Small intestine (tissue), 7 donors: Measurements from ENCODE around the gene RCAN3. TPM values are rescaled to one million over a fixed set of nuclear protein-coding genes. Genes with fewer than 3 reads are reported as not detected.
"Not testable (repeated sequence)": the region's sequence is repeated elsewhere in the genome, so short reads cannot be mapped to it uniquely, and the experiment has no call there.

Experiments used
- DNase-seq, 2 donors: peaks; one replicate each; pipeline versions ENCODE4 v3.0.0 to v3.0.0-alpha.2; 2013
- FAIRE-seq: peaks from 2 replicates; lab custom pipeline; 2012; peaks lifted over from hg19 to GRCh38; lab: Jason Lieb, UNC
- H3K27ac ChIP-seq, 3 donors: one replicate each; pipeline ENCODE4 v1.5.1; 2013; ENCODE audit warnings: low read length in 2 of 3, mild to moderate bottlenecking in 2 of 3, control low read depth in 1 of 3, inconsistent platforms in 1 of 3, low read depth in 1 of 3, moderate library complexity in 1 of 3
- H3K27me3 ChIP-seq, 3 donors: one replicate each; pipeline ENCODE4 v1.6.1; 2013; ENCODE audit warnings: low read length in 3 of 3, inconsistent platforms in 1 of 3; ENCODE audit not compliant: control insufficient read depth in 3 of 3, insufficient read depth in 3 of 3
- H3K36me3 ChIP-seq, 3 donors: one replicate each; pipeline ENCODE4 v1.6.1; 2013; ENCODE audit warnings: low read length in 3 of 3, inconsistent platforms in 1 of 3, low read depth in 1 of 3, mild to moderate bottlenecking in 1 of 3, moderate library complexity in 1 of 3; ENCODE audit not compliant: control insufficient read depth in 3 of 3, insufficient read depth in 2 of 3
- H3K4me1 ChIP-seq, 3 donors: one replicate each; pipeline ENCODE4 v1.6.1; 2013; ENCODE audit warnings: low read length in 2 of 3, inconsistent platforms in 1 of 3, low read depth in 1 of 3, mild to moderate bottlenecking in 1 of 3, moderate library complexity in 1 of 3; ENCODE audit not compliant: control insufficient read depth in 3 of 3, insufficient read depth in 2 of 3
- H3K4me3 ChIP-seq, 3 donors: one replicate each; pipeline ENCODE4 v1.5.1; 2013; ENCODE audit warnings: low read length in 3 of 3, control low read depth in 1 of 3, inconsistent platforms in 1 of 3, low read depth in 1 of 3, mild to moderate bottlenecking in 1 of 3, moderate library complexity in 1 of 3
- H3K9me3 ChIP-seq, 2 donors: one replicate each; pipeline ENCODE4 v1.6.1; 2013; ENCODE audit warnings: low read depth in 1 of 2, low read length in 1 of 2; ENCODE audit not compliant: control insufficient read depth in 2 of 2, insufficient read depth in 1 of 2
- WGBS, 3 donors: extraction: QIAGEN DNeasy Blood & Tissue Kit; methylation state at CpG; one replicate each; pipeline ENCODE4 v1.1.7; 2013; 5-methylcytosine and 5-hydroxymethylcytosine counted together
- polyA plus RNA-seq, 4 donors: library from polyadenylated mRNA; stranded (reverse) in 3 of 4; unstranded in 1 of 4; fragments of 200-250 nt in 3 of 4; fragments of 120-200 nt in 1 of 4; gene quantifications; one replicate each; pipeline versions ENCODE4 v1.2.1 to v1.2.3, GENCODE V29; 2013
- donor health status: healthy with polysubstance abuse.
- donor health status: control.
- donor health status: control.
- donor health status: Bipolar disorder and iron deficiency.
- donor health status: healthy.

The RCAN3 gene
- polyA plus RNA-seq, 4 donors = 1.9 to 8.3 (median 4.2) TPM

GRCh38 chr1:24540906-24541710 is 38.5 kb downstream of the RCAN3 start:
- 6 to 34% (median 14%) methylated on average over 7 of the region's 7 CpGs for WGBS, 3 donors
- peak; percentile 97 for FAIRE-seq
- peaks cover 0 to 23% (median 0%) of the 10 kb centered on the region in 3 donors for H3K4me1 ChIP-seq

GRCh38 chr1:24541711-24542346 is 39.2 kb downstream of the RCAN3 start:
- no peaks in the 10 kb centered on the region for H3K9me3 ChIP-seq
- 35 to 51% (median 47%) methylated on average over 8 of the region's 8 CpGs for WGBS, 3 donors
- no peak for FAIRE-seq
- no peaks in the 10 kb centered on the region for H3K36me3 ChIP-seq
- no peak overlapping the region for H3K4me3 ChIP-seq
- H3K27me3 ChIP-seq = no peaks in the 10 kb centered on the region
- peak overlapping the region in 2 of 3 donors; percentile 82 to 88 for H3K27ac ChIP-seq
- H3K4me1 ChIP-seq = peaks cover 0 to 17% (median 0%) of the 10 kb centered on the region in 3 donors
- peak; percentile 45 to 56 for DNase-seq

More at GRCh38 chr1:24540906-24541710, 38.5 kb downstream of the RCAN3 start:
- Histone ChIP-seq H3K27me3 (no peaks in the 10 kb centered on the region), H3K27ac (peak overlapping the region; percentile 5 to 88 (median 82)), H3K9me3 (no peaks in the 10 kb centered on the region), H3K36me3 (peaks cover 0 to 2% (median 0%) of the 10 kb centered on the region in 3 donors), H3K4me3 (no peak overlapping the region)
- DNase-seq = peak; percentile 89 to 94

- H3K4me1 ChIP-seq = peaks cover 0 to 17% (median 0%) of the 10 kb centered on the region in 3 donors
- DNase-seq (no peak), FAIRE-seq (no peak)
- H3K27me3 ChIP-seq = no peaks in the 10 kb centered on the region
- H3K9me3 ChIP-seq = no peaks in the 10 kb centered on the region
- no peak overlapping the region for H3K4me3 ChIP-seq
- no peaks in the 10 kb centered on the region for H3K36me3 ChIP-seq
- no peak overlapping the region for H3K27ac ChIP-seq
Observed at GRCh38 chr1:24544239-24544638, 41.6 kb downstream of the RCAN3 start.

- Histone ChIP-seq H3K4me3 (no peak overlapping the region), H3K36me3 (no peaks in the 10 kb centered on the region), H3K9me3 (no peaks in the 10 kb centered on the region), H3K4me1 (peaks cover 0 to 11% (median 0%) of the 10 kb centered on the region in 3 donors), H3K27me3 (no peaks in the 10 kb centered on the region), H3K27ac (no peak overlapping the region)
- no peak for FAIRE-seq
- WGBS, 3 donors = 32 to 47% (median 45%) methylated on average over 1 of the region's 1 CpG
- no peak for DNase-seq
Observed at GRCh38 chr1:24545662-24546061, 43.0 kb downstream of the RCAN3 start.

- H3K36me3 ChIP-seq = no peaks in the 10 kb centered on the region
- no peak overlapping the region for H3K4me3 ChIP-seq
- DNase-seq (no peak), FAIRE-seq (no peak)
- H3K9me3 ChIP-seq = no peaks in the 10 kb centered on the region
- 75 to 86% (median 83%) methylated on average over 5 of the region's 5 CpGs for WGBS, 3 donors
- no peaks in the 10 kb centered on the region for H3K27me3 ChIP-seq
- no peak overlapping the region for H3K27ac ChIP-seq
- peaks cover 0 to 13% (median 0%) of the 10 kb centered on the region in 3 donors for H3K4me1 ChIP-seq
Observed at GRCh38 chr1:24547195-24547594, 44.6 kb downstream of the RCAN3 start.

- Histone ChIP-seq H3K36me3 (no peaks in the 10 kb centered on the region), H3K4me1 (peaks cover 0 to 18% (median 0%) of the 10 kb centered on the region in 3 donors), H3K4me3 (no peak overlapping the region), H3K9me3 (no peaks in the 10 kb centered on the region), H3K27me3 (no peaks in the 10 kb centered on the region), H3K27ac (no peak overlapping the region)
- 58 to 63% (median 63%) methylated on average over 3 of the region's 3 CpGs for WGBS, 3 donors
- no peak for FAIRE-seq
- no peak for DNase-seq
Observed at GRCh38 chr1:24548070-24548469, 45.4 kb downstream of the RCAN3 start.

- peak in 1 of 2 donors; percentile 31 for DNase-seq
- H3K27ac ChIP-seq, H3K9me3 ChIP-seq, H3K27me3 ChIP-seq, FAIRE-seq, H3K4me3 ChIP-seq, H3K36me3 ChIP-seq: not testable (repeated sequence)
- WGBS, 3 donors = 13 to 50% (median 44%) methylated on average over 5 of the region's 5 CpGs
- H3K4me1 ChIP-seq = peaks cover 0 to 18% (median 0%) of the 10 kb centered on the region in 3 donors
Observed at GRCh38 chr1:24549210-24549609, 46.6 kb downstream of the RCAN3 start.

- Histone ChIP-seq H3K27me3 (peaks cover 0 to 4% (median 0%) of the 10 kb centered on the region in 3 donors), H3K9me3 (no peaks in the 10 kb centered on the region), H3K4me3 (no peak overlapping the region), H3K4me1 (peaks cover 0 to 30% (median 3%) of the 10 kb centered on the region in 3 donors), H3K27ac (peak overlapping the region in 1 of 3 donors; percentile 91), H3K36me3 (no peaks in the 10 kb centered on the region)
- DNase-seq (peak; percentile 73 to 75), FAIRE-seq (no peak)
- WGBS, 3 donors = 16 to 54% (median 48%) methylated on average over 13 of the region's 13 CpGs
Observed at GRCh38 chr1:24551290-24551959, 48.8 kb downstream of the RCAN3 start.
